Measurements from ENCODE around the gene SEL1L3.

The SEL1L3 gene

DNA sequence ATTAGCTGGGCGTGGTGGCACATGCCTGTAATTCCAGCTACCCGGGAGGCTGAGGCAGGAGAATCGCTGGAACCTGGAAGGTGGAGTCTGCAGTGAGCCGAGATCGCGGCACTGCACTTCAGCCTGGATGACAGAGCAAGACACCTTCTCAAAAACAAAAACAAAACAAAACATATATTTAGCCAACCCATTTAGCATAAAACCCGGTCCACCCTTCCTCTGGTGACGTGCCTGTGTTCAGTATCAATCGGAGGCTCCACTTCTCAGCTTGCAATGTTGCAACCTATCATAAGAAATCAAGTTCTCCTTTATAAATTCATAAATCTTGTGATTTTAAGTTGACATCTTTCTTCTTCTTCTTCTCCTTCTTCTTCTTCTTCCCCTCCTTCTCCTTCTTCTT lies 133.2 kb downstream of the SEL1L3 start:
- H3K36me3 ChIP-seq (ENCODE audit: control insufficient read depth, insufficient read depth, low read length), result no peaks in the 10 kb centered on the region
- H2AFZ ChIP-seq, result no peak overlapping the region
- TF ChIP-seq, protein P1, sequence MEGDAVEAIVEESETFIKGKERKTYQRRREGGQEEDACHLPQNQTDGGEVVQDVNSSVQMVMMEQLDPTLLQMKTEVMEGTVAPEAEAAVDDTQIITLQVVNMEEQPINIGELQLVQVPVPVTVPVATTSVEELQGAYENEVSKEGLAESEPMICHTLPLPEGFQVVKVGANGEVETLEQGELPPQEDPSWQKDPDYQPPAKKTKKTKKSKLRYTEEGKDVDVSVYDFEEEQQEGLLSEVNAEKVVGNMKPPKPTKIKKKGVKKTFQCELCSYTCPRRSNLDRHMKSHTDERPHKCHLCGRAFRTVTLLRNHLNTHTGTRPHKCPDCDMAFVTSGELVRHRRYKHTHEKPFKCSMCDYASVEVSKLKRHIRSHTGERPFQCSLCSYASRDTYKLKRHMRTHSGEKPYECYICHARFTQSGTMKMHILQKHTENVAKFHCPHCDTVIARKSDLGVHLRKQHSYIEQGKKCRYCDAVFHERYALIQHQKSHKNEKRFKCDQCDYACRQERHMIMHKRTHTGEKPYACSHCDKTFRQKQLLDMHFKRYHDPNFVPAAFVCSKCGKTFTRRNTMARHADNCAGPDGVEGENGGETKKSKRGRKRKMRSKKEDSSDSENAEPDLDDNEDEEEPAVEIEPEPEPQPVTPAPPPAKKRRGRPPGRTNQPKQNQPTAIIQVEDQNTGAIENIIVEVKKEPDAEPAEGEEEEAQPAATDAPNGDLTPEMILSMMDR (IDR thresholded peaks at IDR 0.05), result no peak
- no peak overlapping the region for H3K4me3 ChIP-seq (ENCODE audit: low read depth, low read length)
- H3K4me2 ChIP-seq (ENCODE audit: low read length), result no peak overlapping the region
- no peaks in the 10 kb centered on the region for H3K27me3 ChIP-seq (ENCODE audit: control insufficient read depth, insufficient read depth, low read length)
- no peaks in the 10 kb centered on the region for H3K9me3 ChIP-seq (ENCODE audit: control insufficient read depth, low read length)
- no peak overlapping the region for H3K9ac ChIP-seq
- no peaks in the 10 kb centered on the region for H3K4me1 ChIP-seq
- H3K79me2 ChIP-seq, result no peaks in the 10 kb centered on the region
- H3K27ac ChIP-seq, result no peak overlapping the region

DNA sequence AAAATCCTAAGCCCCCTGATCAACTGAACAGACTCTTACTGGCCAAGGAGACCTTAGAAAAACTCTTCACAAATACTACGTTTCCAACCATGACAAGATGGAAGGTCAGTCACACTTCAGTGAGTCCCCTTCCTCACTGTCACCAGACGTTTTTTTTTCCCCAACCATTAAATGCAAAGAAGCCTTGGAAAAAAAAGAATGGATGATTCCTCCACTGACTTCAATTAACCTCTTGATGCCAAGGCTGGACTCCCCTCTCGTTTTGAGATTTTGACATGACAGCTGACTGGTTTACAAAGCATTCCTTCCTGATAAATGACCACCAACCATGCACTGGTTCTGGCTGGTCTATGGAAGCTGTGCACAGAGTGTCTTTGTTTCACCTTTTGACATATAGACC lies 133.9 kb downstream of the SEL1L3 start:
- Histone ChIP-seq H3K27ac (no peak overlapping the region), H3K36me3 (ENCODE audit: control insufficient read depth, insufficient read depth, low read length) (no peaks in the 10 kb centered on the region), H3K4me1 (no peaks in the 10 kb centered on the region), H3K79me2 (no peaks in the 10 kb centered on the region), H3K4me3 (ENCODE audit: low read depth, low read length) (no peak overlapping the region), H3K9me3 (ENCODE audit: control insufficient read depth, low read length) (no peaks in the 10 kb centered on the region), H3K4me2 (ENCODE audit: low read length) (no peak overlapping the region), H2AFZ (no peak overlapping the region), H3K27me3 (ENCODE audit: control insufficient read depth, insufficient read depth, low read length) (no peaks in the 10 kb centered on the region), H3K9ac (no peak overlapping the region)
- TF ChIP-seq, protein P1 (IDR thresholded peaks at IDR 0.05), result no peak

DNA sequence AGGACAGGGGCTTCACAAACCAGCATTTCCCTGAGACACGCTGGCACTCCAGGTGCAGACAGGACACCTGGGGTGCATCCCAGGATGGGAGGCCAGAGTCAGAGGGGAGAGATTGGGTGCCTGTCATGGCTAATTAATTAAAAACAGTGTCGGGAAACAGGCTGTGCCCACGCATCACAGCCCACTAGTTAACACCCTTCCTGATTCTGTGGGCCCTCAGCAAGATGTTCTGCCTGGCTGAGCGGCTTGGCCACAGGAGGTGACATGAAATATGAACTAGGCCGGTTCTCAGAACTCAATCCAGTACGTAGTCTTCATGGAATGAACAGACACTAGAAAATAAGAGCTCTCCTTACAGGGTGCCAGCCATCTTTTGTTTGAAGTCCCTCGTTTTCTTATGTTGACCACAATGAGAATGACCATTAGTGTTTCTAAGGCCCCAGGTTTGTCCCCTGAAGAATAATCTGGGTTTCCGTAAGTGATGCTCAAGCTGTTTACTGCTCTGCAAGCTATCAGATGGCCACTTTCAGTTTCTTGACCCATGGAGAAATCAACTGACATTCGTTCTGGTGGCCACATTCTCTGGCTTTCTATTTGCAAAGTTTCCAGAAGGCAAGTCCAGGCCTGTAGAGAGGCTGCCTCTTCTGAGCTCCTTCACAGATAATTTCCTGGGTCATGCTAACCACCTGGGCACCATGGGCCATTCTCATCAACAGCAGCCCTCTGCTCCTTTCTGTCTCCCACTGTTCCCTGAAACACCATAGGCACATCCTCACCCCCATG lies 134.9 kb downstream of the SEL1L3 start:
- no peaks in the 10 kb centered on the region for H3K4me1 ChIP-seq
- no peak overlapping the region for H3K9ac ChIP-seq
- H3K27ac ChIP-seq, result no peak overlapping the region
- H3K36me3 ChIP-seq (ENCODE audit: control insufficient read depth, insufficient read depth, low read length), result no peaks in the 10 kb centered on the region
- H2AFZ ChIP-seq, result no peak overlapping the region
- no peak overlapping the region for H3K4me2 ChIP-seq (ENCODE audit: low read length)
- H3K4me3 ChIP-seq (ENCODE audit: low read depth, low read length), result no peak overlapping the region
- H3K9me3 ChIP-seq (ENCODE audit: control insufficient read depth, low read length), result no peaks in the 10 kb centered on the region
- no peaks in the 10 kb centered on the region for H3K27me3 ChIP-seq (ENCODE audit: control insufficient read depth, insufficient read depth, low read length)
- TF ChIP-seq, protein P1 (IDR thresholded peaks at IDR 0.05), result no peak
- no peaks in the 10 kb centered on the region for H3K79me2 ChIP-seq

DNA sequence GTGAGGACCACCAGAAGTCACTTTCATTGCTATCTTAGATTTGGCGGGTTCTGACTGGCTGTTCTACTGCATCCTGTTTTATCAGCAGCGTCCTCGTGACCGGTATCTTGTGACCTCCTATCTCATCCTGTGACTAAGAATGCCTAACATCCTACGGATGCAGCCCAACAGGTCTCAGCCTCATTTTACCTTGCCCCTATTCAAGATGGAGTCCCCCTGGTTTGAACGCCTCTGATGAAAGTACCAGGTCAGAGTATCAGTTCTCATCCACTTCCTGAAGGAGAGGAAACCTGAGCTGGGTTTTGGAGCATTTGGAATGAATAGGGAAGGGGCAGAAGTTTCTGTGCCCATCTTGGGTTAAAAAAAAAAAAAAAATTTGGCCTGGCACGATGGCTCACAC lies 136.9 kb downstream of the SEL1L3 start:
- TF ChIP-seq, protein P1 (IDR thresholded peaks at IDR 0.05), result no peak
- H2AFZ ChIP-seq, result no peak overlapping the region
- H3K27me3 ChIP-seq (ENCODE audit: control insufficient read depth, insufficient read depth, low read length), result no peaks in the 10 kb centered on the region
- H3K4me3 ChIP-seq (ENCODE audit: low read depth, low read length), result no peak overlapping the region
- H3K36me3 ChIP-seq (ENCODE audit: control insufficient read depth, insufficient read depth, low read length), result no peaks in the 10 kb centered on the region
- no peak overlapping the region for H3K4me2 ChIP-seq (ENCODE audit: low read length)
- no peak overlapping the region for H3K9ac ChIP-seq
- no peaks in the 10 kb centered on the region for H3K9me3 ChIP-seq (ENCODE audit: control insufficient read depth, low read length)
- no peaks in the 10 kb centered on the region for H3K79me2 ChIP-seq
- no peak overlapping the region for H3K27ac ChIP-seq
- H3K4me1 ChIP-seq, result no peaks in the 10 kb centered on the region

DNA sequence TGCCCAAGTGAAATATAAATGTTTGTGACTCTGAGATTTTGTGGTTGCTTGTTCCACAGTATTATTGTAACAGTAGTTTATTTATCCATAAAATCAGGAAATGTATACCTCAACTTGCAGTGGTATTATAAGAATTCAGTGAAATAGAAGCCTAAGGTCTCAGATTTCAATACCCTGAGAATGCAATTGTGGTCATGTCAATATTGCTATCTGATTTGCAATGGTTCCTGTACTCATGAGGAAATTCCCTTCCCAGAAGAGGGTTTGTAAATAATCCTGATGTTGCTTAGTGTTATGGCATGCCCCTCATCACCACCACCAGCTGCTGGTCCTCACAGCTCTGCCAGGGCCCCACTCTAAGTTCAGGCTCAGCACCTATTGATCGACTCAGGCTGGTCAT lies 139.4 kb downstream of the SEL1L3 start:
- H3K9ac ChIP-seq, result no peak overlapping the region
- no peak overlapping the region for H3K27ac ChIP-seq
- no peak overlapping the region for H3K4me2 ChIP-seq (ENCODE audit: low read length)
- TF ChIP-seq, protein P1 (IDR thresholded peaks at IDR 0.05), result no peak
- H3K4me3 ChIP-seq (ENCODE audit: low read depth, low read length), result no peak overlapping the region
- H3K79me2 ChIP-seq, result no peaks in the 10 kb centered on the region
- no peaks in the 10 kb centered on the region for H3K4me1 ChIP-seq
- no peaks in the 10 kb centered on the region for H3K9me3 ChIP-seq (ENCODE audit: control insufficient read depth, low read length)
- no peaks in the 10 kb centered on the region for H3K27me3 ChIP-seq (ENCODE audit: control insufficient read depth, insufficient read depth, low read length)
- no peaks in the 10 kb centered on the region for H3K36me3 ChIP-seq (ENCODE audit: control insufficient read depth, insufficient read depth, low read length)
- no peak overlapping the region for H2AFZ ChIP-seq
